ENCODE data around the gene DOK3.

DOK3 gene

DNA sequence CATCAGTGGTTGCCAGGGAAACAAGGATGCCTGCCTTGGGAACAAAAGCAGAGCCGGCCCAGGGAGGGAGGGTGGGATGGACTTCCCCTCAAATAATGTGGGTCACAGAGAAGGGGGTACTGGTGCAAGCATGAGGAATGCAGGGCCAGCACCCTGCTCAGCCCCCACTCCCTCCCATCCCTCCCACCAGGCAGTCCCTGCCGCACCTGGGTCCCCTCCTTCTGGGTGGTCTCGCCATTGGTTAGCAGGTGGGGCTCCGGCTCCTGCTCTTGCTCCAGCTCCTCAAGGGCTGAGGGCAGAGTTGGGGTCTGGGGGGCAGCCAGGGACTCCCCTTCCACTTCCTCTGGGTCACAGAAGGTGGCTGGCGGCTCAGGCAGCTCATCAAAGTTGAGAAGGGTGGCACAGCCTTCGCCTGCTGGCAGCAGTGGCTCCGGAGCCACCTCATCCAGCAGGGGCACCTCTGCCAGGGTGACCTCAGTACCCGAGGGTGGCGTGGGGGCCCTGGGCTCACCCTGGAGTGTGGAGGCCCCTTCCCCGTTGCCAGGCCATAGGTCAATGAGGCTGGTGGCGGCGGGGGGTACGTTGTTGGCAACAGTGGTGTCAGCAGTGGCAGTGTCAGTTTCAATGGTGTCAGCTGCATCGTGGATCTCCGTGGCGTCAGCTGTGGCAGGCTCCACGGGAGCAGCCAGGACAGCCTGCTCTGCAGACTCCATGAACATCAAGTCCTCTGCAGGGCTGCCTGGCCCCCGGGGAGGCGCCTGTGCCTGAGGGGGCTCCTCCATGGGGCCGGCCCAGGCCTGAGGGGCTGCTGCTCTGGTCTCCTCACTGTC lies 51.6 kb downstream of the DOK3 start:
- FAIRE-seq, result no peak
- TF ChIP-seq, protein P1, sequence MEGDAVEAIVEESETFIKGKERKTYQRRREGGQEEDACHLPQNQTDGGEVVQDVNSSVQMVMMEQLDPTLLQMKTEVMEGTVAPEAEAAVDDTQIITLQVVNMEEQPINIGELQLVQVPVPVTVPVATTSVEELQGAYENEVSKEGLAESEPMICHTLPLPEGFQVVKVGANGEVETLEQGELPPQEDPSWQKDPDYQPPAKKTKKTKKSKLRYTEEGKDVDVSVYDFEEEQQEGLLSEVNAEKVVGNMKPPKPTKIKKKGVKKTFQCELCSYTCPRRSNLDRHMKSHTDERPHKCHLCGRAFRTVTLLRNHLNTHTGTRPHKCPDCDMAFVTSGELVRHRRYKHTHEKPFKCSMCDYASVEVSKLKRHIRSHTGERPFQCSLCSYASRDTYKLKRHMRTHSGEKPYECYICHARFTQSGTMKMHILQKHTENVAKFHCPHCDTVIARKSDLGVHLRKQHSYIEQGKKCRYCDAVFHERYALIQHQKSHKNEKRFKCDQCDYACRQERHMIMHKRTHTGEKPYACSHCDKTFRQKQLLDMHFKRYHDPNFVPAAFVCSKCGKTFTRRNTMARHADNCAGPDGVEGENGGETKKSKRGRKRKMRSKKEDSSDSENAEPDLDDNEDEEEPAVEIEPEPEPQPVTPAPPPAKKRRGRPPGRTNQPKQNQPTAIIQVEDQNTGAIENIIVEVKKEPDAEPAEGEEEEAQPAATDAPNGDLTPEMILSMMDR (IDR thresholded peaks at IDR 0.05; ENCODE audit: insufficient read depth, missing control alignments), result no peak
- no peak for DNase-seq (ENCODE audit: insufficient read length, low spot score)

DNA sequence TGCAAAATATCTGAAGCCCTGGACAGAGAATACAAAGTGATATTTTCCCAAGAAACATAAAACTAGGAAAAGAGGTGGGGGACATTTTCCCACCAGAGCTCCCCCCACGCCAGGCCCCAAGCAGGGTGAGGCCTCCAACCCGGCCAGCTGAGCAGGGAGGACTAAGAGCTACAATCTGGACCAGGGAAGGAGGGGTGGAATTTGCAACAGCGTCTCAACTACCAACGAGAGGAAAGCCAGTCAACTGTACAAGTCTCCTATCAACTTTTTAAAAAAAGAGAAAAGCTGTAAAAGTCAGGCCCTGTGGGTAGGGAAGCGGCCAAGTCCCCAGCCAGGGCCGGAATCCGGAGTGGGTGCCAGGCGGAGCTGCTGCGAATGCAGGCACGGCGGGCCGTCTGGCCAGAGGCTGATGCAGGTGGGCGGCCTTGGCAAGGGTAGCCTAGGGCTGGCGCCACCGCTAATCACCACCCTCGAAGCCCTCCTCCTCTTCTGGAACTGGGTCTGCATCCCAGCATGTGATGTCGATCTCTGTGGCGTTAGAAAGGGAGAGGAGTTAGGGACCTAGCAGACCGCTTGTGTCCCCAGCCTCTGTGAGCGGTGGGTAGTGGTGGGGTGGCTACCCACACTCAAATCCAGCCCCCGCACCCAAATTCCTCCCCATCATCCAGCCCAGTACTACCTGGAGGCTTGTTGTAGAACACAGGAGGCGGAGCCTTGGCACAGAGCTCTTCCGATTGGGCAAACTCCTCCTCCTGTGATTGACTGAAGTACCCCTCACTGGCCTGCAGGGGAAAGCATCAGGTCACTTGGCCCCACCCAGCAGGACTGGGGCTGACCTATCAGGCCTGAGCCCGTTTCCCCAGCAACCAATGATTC lies 52.4 kb downstream of the DOK3 start:
- FAIRE-seq, result no peak
- peak; percentile 93 for DNase-seq (ENCODE audit: insufficient read length, low spot score)
- TF ChIP-seq, protein P1 (IDR thresholded peaks at IDR 0.05; ENCODE audit: insufficient read depth, missing control alignments), result no peak

DNA sequence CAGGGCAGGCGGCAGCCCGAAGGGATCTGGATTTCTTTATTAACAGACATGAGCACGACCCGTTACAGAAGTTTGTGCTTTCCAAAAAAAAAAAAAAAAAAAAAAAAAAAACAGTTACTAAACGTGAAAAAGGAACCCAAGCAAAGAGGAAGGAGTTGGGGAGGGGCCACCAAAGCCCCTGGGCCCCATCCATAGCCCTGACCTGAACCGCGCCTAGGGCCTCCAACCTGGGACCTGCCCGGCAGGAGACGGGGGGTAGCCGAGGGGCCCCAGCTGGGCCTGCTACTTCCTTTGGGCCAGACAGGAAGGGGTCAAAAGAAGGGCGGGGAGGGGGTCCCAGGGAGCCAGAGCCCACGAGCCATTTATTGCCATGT lies 53.0 kb downstream of the DOK3 start:
- TF ChIP-seq, protein P1 (IDR thresholded peaks at IDR 0.05; ENCODE audit: insufficient read depth, missing control alignments), result no peak
- DNase-seq (ENCODE audit: insufficient read length, low spot score), result no peak
- FAIRE-seq, result no peak

DNA sequence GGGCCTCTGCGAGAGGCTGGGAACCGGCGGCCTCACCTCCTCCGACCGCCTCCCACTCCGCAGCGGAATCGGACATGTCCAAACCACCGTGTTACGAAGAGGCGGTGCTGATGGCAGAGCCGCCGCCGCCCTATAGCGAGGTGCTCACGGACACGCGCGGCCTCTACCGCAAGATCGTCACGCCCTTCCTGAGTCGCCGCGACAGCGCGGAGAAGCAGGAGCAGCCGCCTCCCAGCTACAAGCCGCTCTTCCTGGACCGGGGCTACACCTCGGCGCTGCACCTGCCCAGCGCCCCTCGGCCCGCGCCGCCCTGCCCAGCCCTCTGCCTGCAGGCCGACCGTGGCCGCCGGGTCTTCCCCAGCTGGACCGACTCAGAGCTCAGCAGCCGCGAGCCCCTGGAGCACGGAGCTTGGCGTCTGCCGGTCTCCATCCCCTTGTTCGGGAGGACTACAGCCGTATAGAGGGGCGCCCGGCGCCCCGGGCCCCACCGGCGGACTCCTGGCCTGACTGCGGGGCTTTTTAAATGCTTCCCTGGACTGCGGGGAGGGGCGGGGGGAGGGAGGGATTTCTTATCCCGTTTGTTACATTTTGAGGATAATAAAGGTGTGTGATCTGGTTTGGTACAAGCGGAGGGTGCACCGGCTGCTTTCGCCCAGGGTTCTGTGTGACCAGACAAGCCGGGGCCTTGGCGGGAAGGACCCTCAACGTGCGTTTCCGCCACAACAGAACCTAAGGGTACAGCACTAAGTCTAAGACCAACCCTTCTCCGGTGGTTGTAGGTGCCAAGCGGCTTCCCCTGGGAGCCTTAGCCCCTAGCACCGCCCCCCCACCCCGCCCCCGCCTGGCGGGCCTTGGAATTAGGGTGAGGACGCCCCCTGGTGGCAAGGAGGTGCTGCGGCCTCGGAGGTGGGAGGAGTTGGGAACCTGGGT lies 53.7 kb downstream of the DOK3 start:
- DNase-seq (ENCODE audit: insufficient read length, low spot score), result peak; percentile 89

DNA sequence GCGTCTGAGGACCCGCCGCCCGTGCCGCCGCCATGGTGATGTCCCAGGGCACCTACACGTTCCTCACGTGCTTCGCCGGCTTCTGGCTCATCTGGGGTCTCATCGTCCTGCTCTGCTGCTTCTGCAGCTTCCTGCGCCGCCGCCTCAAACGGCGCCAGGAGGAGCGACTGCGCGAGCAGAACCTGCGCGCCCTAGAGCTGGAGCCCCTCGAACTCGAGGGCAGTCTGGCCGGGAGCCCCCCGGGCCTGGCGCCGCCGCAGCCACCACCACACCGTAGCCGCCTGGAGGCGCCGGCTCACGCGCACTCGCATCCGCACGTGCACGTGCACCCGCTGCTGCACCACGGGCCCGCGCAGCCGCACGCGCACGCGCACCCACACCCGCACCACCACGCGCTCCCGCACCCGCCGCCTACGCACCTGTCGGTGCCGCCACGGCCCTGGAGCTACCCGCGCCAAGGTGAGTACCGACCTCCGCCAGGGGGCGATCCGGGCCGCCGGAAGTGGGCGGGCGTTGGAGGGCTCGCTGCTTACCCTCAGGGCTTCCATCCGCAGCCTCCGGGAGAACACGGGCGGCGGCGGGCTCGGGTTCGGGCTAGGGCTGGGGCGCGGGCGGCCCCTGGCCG lies 54.5 kb downstream of the DOK3 start:
- TF ChIP-seq, protein P1 (IDR thresholded peaks at IDR 0.05; ENCODE audit: insufficient read depth, missing control alignments), result peak; percentile 52
- FAIRE-seq (no peak), DNase-seq (ENCODE audit: insufficient read length, low spot score) (peak; percentile 74)

More for the DNA sequence above, 53.7 kb downstream of the DOK3 start:
- TF ChIP-seq, protein P1 (IDR thresholded peaks at IDR 0.05; ENCODE audit: insufficient read depth, missing control alignments), result peak; percentile 85
- FAIRE-seq, result no peak

GRCh38 chr5:177454397-177455035 lies 55.1 kb downstream of the DOK3 start:
- TF ChIP-seq, protein P1 (IDR thresholded peaks at IDR 0.05; ENCODE audit: insufficient read depth, missing control alignments), result peak; percentile 82
- DNase-seq (ENCODE audit: insufficient read length, low spot score), result peak; percentile 99
- no peak for FAIRE-seq
